Measurements from ENCODE around the gene VAV1.
"Not testable (repeated sequence)": the region's sequence is repeated elsewhere in the genome, so short reads cannot be mapped to it uniquely, and the experiment has no call there.

Gene VAV1

DNA sequence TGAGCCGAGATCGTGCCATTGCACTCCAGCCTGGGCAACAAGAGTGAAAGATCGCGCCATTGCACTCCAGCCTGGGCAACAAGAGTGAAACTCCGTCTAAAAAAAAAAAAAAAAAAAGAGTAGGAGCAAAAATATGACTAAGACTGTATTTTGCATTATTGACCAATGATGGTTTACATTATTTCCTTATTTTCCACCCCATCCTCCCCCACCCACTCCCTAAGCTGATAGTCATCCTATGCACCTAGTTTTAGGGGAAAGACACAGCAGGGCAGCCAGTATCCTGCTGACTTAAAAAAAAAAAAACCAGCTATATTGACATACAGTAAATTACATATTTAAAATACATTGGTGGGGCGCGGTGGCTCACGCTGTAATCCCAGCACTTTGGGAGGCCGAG is 25.1 kb downstream of the VAV1 start:
- H3K4me2 ChIP-seq = peak overlapping the region in 10 of 11 experiments; percentile 7 to 100 (median 83); a peak in 17 of 22 replicates
- peak overlapping the region in 4 of 11 experiments; percentile 18 to 64 (median 59); a peak in 6 of 22 replicates for H3K9ac ChIP-seq

DNA sequence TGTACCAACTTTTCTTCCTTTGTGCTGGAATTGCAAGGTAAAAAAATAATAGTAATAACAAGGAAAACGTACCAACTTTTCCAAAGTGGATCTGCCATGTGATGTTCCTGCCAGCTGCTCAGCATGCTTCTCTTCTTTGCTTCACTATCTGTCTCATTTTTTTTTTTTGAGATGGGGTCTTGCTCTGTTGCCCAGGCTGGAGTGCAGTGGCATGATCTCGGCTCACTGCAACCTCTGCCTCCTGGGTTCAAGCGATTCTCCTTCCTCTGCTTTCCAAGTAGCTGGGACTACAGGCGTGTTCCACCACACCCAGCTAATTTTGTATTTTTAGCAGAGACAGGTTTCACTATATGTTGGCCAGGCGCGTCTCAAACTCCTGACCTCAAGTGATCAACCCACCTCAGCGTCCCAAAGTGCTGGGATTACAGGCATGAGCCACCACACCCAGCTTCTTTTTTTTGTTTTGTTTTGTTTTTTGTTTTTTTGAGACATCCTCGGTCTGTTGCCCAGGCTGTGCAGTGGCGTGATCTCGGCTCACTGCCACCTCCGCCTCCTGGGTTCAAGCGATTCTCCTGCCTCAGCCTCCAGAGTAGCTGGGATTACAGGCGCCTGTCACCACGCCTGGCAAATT is 27.8 kb downstream of the VAV1 start:
- Histone ChIP-seq H3K4me2 (peak overlapping the region; percentile 82 to 100 (median 94)), H3K4me1 (peaks cover 65 to 89% (median 83%) of the 10 kb centered on the region in 10 experiments), H3K36me3 (peaks cover 17 to 35% (median 29%) of the 10 kb centered on the region in 11 experiments), H3K27ac (peak overlapping the region; percentile 91 to 99 (median 97)), H3K4me3 (peak overlapping the region; percentile 46 to 68 (median 54); a peak in 18 of 20 replicates), H4K20me1 (peaks cover 6 to 36% (median 19%) of the 10 kb centered on the region in 11 experiments; a peak in 15 of 22 replicates), H3K9ac (peak overlapping the region; percentile 86 to 92 (median 89))
- H3K9me3 ChIP-seq (replicated peaks in 1 of 11); H3K27me3 ChIP-seq: not testable (repeated sequence)

More for the DNA sequence above, 25.1 kb downstream of the VAV1 start:
- Histone ChIP-seq H4K20me1 (peaks cover 6 to 47% (median 30%) of the 10 kb centered on the region in 11 experiments; a peak in 16 of 22 replicates), H3K9me3 (replicated peaks in 1 of 11) (peaks cover 11 to 22% (median 20%) of the 10 kb centered on the region in 11 experiments; a peak in 21 of 22 replicates), H3K27me3 (no peaks in the 10 kb centered on the region), H3K36me3 (peaks cover 38 to 56% (median 43%) of the 10 kb centered on the region in 11 experiments), H3K4me3 (no peak overlapping the region), H3K27ac (peak overlapping the region in 10 of 11 experiments; percentile 59 to 99 (median 97); a peak in 18 of 22 replicates), H3K4me1 (peaks cover 38 to 85% (median 59%) of the 10 kb centered on the region in 10 experiments)
- TF ChIP-seq Cebpa-rat (IDR thresholded peaks at IDR 0.05) = no peak

DNA sequence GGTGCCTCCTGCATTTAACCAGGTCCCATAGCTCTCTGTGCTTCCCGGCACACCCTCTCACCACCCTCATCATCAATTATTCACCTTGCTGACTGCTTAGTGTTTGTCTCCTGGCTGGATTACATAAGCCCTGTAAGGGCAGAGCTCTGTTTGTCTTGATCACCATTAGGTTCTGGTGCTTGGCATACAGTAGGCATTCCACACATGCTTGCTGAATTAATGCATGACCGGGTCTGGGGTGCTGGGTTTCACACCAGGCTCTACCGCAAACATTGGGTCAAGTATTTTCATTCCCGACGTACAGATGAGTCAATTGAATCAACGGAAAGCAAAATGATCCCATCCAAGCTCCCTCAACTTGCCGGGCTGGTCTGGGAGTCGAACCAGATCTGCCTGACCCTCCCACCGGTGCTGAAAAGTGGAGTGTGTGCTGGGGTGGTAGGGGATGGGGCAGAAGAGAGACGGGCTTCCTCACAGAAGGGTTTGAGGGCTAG is 28.5 kb downstream of the VAV1 start:
- no peak for TF ChIP-seq Cebpa-rat (IDR thresholded peaks at IDR 0.05)
- Histone ChIP-seq H3K27me3 (no peaks in the 10 kb centered on the region), H3K4me3 (peak overlapping the region; percentile 46 to 68 (median 54)), H3K4me2 (peak overlapping the region; percentile 82 to 100 (median 94)), H3K36me3 (peaks cover 16 to 35% (median 28%) of the 10 kb centered on the region in 11 experiments), H3K4me1 (peaks cover 72 to 90% (median 87%) of the 10 kb centered on the region in 10 experiments), H3K27ac (peak overlapping the region; percentile 91 to 99 (median 97)), H3K9ac (peak overlapping the region; percentile 86 to 92 (median 89)), H3K9me3 (replicated peaks in 1 of 11) (peaks cover 0 to 4% (median under 1%) of the 10 kb centered on the region in 11 experiments; a peak in 7 of 22 replicates), H4K20me1 (peaks cover 4 to 34% (median 12%) of the 10 kb centered on the region in 11 experiments; a peak in 13 of 22 replicates)

DNA sequence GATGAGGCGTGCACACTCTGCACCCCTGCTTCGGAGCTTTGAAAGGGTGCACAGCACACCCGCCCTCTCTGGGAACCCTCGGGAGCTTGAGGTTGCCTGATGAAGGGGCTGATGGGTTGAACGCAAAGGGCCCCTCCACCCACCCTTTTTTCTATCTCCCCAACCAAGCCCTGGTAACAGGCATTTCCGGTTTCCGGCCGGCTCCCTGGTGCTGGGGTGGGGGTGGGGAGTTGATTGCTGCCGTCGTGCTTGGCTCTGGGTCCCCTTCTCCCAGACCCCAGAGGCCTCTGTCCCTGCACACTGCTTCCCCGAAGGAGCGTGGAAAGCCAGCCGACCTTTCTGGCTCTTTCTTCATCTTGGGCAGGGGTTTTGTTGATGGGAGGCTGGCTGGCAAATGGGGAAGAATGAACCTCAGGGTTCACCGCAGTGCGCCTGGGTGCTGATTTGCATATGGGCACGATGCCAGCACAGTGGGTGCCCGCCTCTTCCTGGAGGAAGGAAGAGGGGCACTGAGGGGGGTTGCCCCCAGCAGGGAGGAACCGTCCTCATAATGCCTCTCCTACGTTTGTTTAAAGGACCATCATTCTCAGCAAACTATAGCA is 29.1 kb downstream of the VAV1 start:
- Histone ChIP-seq H3K27ac (peak overlapping the region; percentile 91 to 99 (median 97)), H3K36me3 (peaks cover 16 to 35% (median 28%) of the 10 kb centered on the region in 11 experiments), H3K4me1 (peaks cover 74 to 90% (median 86%) of the 10 kb centered on the region in 10 experiments), H3K9ac (peak overlapping the region; percentile 86 to 92 (median 89)), H3K4me2 (peak overlapping the region; percentile 82 to 100 (median 94)), H4K20me1 (peaks cover 0 to 34% (median 9%) of the 10 kb centered on the region in 11 experiments; a peak in 13 of 22 replicates), H3K4me3 (peak overlapping the region; percentile 46 to 68 (median 54)), H3K9me3 (replicated peaks in 1 of 11) (peaks cover 0 to 8% (median 6%) of the 10 kb centered on the region in 11 experiments; a peak in 11 of 22 replicates), H3K27me3 (no peaks in the 10 kb centered on the region)
- TF ChIP-seq Cebpa-rat (IDR thresholded peaks at IDR 0.05) = peak in 1 of 11 experiments; percentile 33; a peak in 1 of 22 replicates

DNA sequence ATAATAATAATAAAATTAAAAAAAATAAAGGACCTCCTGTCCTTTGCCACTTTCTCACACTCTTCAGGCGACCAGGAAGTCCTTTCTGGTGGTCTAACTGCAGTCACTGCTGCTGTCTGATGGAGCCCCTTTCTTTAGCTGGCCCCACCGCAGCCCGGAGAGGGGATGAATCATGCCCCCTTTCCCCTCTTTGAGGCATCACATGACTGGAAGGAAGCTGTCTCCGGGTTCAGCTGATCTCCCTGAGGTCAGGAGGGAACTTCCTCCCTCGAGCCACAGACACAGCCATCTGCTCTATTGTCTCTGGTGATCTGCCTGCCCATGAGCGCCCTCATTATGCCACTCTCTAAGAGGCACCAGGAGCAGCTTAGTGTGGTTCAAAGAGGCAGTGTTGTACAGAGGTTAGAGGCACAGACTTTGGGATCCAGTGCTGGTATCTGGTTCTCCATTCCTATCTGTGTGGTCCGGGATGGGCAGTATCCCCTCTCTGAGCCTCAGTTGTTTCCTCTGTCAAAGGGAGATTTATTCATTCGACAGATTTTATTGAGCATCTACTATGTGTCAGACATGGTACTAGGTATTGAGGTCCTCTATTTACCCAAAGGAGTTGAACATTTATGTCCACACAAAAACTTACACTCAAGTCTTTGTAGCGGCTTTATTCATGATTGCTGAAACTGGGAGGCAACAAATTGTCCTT is 30.0 kb downstream of the VAV1 start:
- H3K9ac ChIP-seq = peak overlapping the region; percentile 86 to 92 (median 89)
- H4K20me1 ChIP-seq = peaks cover 0 to 34% (median 4%) of the 10 kb centered on the region in 11 experiments; a peak in 10 of 22 replicates
- peak overlapping the region; percentile 91 to 99 (median 97) for H3K27ac ChIP-seq
- peak overlapping the region; percentile 37 to 68 (median 54) for H3K4me3 ChIP-seq
- no peaks in the 10 kb centered on the region for H3K27me3 ChIP-seq
- TF ChIP-seq Cebpa-rat (IDR thresholded peaks at IDR 0.05) = no peak
- H3K36me3 ChIP-seq = peaks cover 18 to 37% (median 33%) of the 10 kb centered on the region in 11 experiments
- peaks cover 0 to 16% (median 9%) of the 10 kb centered on the region in 11 experiments; a peak in 12 of 22 replicates for H3K9me3 ChIP-seq (replicated peaks in 1 of 11)
- peak overlapping the region; percentile 82 to 100 (median 94) for H3K4me2 ChIP-seq
- peaks cover 73 to 87% (median 77%) of the 10 kb centered on the region in 10 experiments for H3K4me1 ChIP-seq

DNA sequence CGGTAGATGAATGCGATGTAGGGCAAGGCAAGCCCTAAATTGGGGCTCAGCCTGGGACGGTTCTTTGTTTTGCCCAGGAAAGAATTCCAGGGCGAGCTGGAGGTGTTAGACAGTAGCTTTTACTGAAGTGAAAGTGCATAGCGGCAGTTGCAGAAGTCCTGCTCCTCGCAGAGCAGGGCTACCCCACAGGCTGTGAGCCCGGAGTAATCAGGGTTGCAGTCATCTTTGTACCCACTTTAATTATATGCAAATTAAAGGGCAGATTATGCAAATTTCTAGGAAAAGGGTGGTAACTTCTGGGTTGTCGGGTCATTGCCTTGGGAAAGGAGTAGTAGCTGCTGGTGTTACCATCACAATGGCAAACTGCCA is 30.5 kb downstream of the VAV1 start:
- H4K20me1 ChIP-seq = peaks cover 0 to 39% (median 4%) of the 10 kb centered on the region in 11 experiments; a peak in 10 of 22 replicates
- H3K36me3 ChIP-seq = peaks cover 24 to 42% (median 33%) of the 10 kb centered on the region in 11 experiments
- H3K4me2 ChIP-seq = peak overlapping the region; percentile 82 to 100 (median 94)
- peaks cover 67 to 82% (median 73%) of the 10 kb centered on the region in 10 experiments for H3K4me1 ChIP-seq
- H3K9ac ChIP-seq = peak overlapping the region; percentile 86 to 92 (median 89)
- H3K27ac ChIP-seq = peak overlapping the region; percentile 91 to 99 (median 97)
- H3K9me3 ChIP-seq (replicated peaks in 1 of 11) = peaks cover 0 to 21% (median 12%) of the 10 kb centered on the region in 11 experiments; a peak in 13 of 22 replicates
- H3K27me3 ChIP-seq = no peaks in the 10 kb centered on the region
- peak overlapping the region; percentile 37 to 61 (median 52) for H3K4me3 ChIP-seq
- TF ChIP-seq Cebpa-rat (IDR thresholded peaks at IDR 0.05) = no peak

DNA sequence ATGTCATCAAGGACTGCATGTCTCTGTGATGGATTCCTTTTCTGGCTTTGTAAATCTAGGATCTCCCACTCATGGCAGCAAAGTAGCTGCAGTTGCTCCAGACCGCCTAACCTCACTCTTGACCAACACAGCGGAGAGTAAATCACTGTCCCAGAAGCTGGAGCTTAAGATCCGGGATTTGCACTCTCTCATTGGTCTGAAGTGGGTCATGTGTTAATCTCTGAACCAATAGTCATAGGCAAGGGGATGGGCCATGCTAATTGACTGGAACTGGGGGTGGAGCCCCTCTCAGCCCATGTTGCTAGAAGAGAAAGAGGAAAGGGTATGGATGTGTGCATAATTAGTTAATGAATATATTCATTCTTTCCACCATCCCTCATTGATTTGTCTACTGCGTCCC is 34.0 kb downstream of the VAV1 start:
- H3K4me2 ChIP-seq = peak overlapping the region in 4 of 11 experiments; percentile 3 to 42 (median 28); a peak in 5 of 22 replicates
- no peak for TF ChIP-seq Cebpa-rat (IDR thresholded peaks at IDR 0.05)
- H3K27ac ChIP-seq = peak overlapping the region in 1 of 11 experiments; percentile 29; a peak in 1 of 22 replicates
- no peak overlapping the region for H3K4me3 ChIP-seq
- H3K9ac ChIP-seq = no peak overlapping the region
- peaks cover 56 to 73% (median 63%) of the 10 kb centered on the region in 11 experiments for H3K36me3 ChIP-seq
- no peaks in the 10 kb centered on the region for H3K27me3 ChIP-seq
- H3K9me3 ChIP-seq (replicated peaks in 1 of 11) = peaks cover 0 to 41% (median 24%) of the 10 kb centered on the region in 11 experiments; a peak in 17 of 22 replicates
- peaks cover 34 to 62% (median 41%) of the 10 kb centered on the region in 10 experiments for H3K4me1 ChIP-seq
- H4K20me1 ChIP-seq = peaks cover 0 to 74% (median 22%) of the 10 kb centered on the region in 11 experiments; a peak in 16 of 22 replicates

DNA sequence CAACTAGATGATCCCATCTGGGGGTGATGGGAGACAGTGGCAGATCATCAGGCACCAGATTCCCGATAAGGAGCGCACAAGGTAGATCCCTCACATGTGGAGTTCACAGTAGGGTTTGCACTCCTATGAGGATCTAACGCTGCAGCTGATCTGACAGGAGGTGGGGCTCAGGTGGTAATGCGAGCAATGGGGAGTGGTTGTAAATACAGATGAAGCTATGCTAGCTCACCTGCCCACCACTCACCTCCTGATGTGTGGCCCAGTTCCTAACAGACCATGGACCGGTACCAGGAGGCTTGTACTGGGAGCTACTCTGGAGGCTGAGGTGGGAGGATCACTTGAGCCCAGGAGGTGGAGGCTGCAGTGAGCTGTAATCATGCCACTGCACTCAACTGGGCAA is 34.8 kb downstream of the VAV1 start:
- Histone ChIP-seq H3K27ac (no peak overlapping the region; a peak in 1 of 22 replicates), H3K9ac (no peak overlapping the region), H3K9me3 (replicated peaks in 1 of 11) (peaks cover 0 to 49% (median 32%) of the 10 kb centered on the region in 11 experiments; a peak in 18 of 22 replicates), H3K36me3 (peaks cover 64 to 81% (median 71%) of the 10 kb centered on the region in 11 experiments), H3K27me3 (no peaks in the 10 kb centered on the region), H3K4me1 (peaks cover 34 to 69% (median 41%) of the 10 kb centered on the region in 10 experiments), H3K4me3 (no peak overlapping the region), H4K20me1 (peaks cover 0 to 82% (median 26%) of the 10 kb centered on the region in 11 experiments; a peak in 16 of 22 replicates), H3K4me2 (0 out of 22 replicates have a peak overlapping the region, but pooled peaks of 1 of the 11 experiments have one; percentile 11)
- no peak for TF ChIP-seq Cebpa-rat (IDR thresholded peaks at IDR 0.05)
